Keratinocyte (primary cell): ENCODE results near the gene SMARCA1.

Experiments used
- CTCF ChIP-seq, 3 experiments: IDR thresholded peaks in 1 of 3; conservative IDR thresholded peaks in 1 of 3; optimal IDR thresholded peaks in 1 of 3; 2 replicates in 2 of 3; 3 replicates in 1 of 3; pipeline versions ENCODE3 to v1.5.1; 2011; ENCODE audit warnings: low read length in 3 of 3, mild to moderate bottlenecking in 3 of 3, moderate library complexity in 2 of 3, control low read depth in 1 of 3, inconsistent platforms in 1 of 3; ENCODE audit not compliant: insufficient read depth in 2 of 3; ENCODE audit errors: extremely low read depth in 1 of 3
- EZH2 ChIP-seq: IDR thresholded peaks from one replicate; pipeline ENCODE4 v1.6.1; 2012; ENCODE audit warnings: inconsistent platforms, mild to moderate bottlenecking, low read length, moderate library complexity

- TF ChIP-seq CTCF (optimal IDR thresholded peaks at IDR 0.05 in 1 of 3, IDR thresholded peaks at IDR 0.05 in 1 of 3, conservative IDR thresholded peaks at IDR 0.05 in 1 of 3; ENCODE audit: extremely low read depth in 1 of 3, insufficient read depth in 2 of 3, low read length in 3 of 3): no peak
- no peak for TF ChIP-seq EZH2
Measured at GRCh38 chrX:129449148-129449547, 74.1 kb downstream of the SMARCA1 start.
